ENCODE data around the gene RET.

RET gene

DNA sequence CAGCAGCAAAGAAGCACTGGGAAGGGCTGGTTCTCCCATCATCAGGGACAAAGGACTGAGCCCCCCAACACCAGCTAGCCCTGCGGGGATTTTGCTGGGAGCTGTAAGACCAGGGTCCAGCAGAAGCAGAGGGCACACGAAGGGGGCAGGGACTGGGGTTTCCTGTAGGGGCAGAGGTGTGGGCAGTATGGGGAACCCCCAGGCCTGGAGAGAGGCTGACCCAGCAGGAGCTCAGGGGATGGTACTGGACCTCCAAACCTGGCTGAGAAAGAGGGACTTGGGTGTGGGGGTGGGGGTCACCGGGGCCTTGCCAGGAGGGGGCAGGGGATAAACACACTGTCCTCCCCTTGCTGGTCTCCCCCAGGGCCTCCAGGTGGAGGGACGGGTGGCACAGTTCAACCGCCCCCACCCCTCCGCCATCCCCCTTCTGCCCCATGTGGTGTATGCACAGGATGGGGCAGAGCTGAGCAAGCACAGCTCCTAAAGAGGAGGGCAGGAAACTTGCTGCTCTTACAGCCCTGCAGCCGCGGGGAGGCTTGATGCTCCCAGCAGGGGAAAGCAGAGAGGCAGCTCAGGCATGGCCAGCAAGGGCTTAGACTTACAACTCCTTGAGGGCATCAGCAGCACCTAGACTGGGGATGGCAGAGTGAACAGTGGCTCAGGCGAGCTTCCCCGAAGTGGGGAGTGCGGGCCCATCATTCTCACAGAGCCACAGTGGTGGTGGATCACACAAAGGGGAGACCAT lies 12.4 kb upstream of the RET start:
- no peak for DNase-seq

DNA sequence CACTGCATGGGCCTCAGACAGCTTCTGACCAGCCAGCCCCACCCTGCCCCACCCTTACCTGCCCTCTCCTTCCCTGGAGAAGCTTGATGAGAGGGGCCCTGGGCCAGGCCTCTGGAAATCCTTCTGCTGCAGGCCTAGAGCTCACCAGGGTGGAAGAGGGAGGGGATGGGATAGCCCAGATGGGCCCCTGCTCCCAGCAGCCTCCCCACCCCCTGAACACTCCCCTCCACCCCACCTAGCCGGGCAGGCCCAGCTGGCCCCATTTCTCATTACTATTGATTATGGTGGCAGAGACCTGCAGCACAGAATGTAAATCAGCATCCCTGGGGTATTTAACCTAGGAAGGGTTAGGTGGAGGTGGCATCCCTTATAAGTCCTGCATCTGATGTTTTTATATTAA lies 11.6 kb upstream of the RET start:
- DNase-seq, result no peak

DNA sequence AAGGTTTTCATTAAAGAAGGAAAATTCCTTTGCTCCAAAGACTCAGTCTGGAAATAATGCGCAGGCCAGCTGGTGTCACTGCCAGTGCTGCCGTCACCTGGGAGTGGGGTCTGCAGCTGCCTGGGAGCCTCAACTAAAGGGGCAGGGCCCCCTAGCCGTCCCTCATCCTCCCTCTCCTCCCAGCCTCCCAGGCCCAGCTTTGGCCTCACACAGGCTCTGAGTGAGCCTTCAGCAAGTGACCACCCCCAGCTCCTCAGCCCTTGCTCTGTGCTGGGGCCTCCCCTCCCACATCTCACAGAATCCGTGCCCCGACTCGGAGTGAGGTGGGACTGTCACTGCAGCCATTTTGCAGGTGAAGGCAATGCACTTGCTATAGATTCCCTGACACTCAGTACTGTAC lies 11.1 kb upstream of the RET start:
- DNase-seq, result no peak

DNA sequence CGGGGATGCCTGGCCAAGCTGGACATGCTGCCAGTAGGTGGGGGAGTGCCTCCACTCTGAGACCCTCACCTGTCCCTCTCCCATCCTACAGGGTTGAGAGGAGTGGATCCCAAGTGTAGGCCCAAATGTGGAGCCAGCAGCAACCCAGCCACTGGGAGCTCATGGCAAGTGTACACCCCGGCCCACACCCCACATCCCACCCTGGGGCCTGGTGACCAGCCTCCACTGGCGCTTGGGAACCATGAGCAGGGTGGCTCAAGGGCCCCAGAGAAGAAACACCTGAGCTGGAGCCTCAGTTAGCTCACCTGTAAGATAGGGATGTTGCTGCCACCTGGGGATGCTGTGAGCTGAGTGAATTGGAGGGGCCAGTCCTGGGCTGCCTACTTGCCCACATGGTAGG lies 10.4 kb upstream of the RET start:
- no peak for DNase-seq

DNA sequence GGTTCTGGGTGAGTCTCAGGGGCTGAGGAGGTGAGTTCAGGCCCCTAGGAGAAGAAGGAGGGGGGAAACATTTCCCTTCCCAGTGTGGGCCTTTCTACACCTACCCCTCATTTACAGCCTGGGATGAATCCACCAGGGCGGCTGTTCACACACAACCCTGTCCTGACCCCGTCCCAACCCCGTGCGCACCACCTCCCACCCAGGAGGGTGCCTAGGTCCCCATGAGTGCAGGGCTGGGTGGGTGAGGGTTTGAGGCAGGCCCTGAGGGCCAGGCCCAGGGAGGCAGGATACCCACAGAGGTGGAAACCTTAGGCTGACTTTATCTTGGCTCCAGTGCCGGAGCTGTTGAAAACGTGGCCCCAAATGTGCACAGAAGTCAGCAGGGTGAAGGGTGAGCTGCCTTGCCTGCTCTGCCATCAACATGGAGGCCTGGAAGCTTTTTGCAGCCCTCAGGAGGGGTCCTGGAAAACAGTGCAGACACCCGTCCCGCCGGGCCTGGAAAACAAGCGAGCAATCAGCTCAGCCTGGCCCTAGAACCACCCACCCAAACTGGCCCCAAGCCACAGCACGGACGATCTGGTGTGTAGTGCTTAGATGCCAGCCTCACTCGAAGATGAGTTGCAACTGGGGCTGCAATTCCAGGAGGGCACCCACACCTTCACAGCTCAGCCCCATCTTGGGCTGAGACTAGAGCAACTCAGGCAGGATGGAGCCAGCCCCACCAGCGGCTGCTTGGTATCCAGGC lies 9.3 kb upstream of the RET start:
- DNase-seq, result no peak

DNA sequence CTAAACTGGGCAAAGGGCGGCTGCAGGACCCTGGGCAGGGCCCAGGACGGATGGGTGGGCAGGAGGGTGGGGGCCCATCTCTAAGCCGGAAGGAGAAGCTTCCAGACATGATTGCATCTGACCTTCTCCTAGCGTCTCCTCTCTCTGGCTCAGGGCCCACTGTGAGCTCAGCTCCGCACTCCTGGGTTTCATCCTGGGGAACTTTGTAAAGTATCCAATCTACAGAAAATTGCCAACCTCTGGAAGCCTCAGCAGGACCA lies 8.8 kb upstream of the RET start:
- no peak for DNase-seq

DNA sequence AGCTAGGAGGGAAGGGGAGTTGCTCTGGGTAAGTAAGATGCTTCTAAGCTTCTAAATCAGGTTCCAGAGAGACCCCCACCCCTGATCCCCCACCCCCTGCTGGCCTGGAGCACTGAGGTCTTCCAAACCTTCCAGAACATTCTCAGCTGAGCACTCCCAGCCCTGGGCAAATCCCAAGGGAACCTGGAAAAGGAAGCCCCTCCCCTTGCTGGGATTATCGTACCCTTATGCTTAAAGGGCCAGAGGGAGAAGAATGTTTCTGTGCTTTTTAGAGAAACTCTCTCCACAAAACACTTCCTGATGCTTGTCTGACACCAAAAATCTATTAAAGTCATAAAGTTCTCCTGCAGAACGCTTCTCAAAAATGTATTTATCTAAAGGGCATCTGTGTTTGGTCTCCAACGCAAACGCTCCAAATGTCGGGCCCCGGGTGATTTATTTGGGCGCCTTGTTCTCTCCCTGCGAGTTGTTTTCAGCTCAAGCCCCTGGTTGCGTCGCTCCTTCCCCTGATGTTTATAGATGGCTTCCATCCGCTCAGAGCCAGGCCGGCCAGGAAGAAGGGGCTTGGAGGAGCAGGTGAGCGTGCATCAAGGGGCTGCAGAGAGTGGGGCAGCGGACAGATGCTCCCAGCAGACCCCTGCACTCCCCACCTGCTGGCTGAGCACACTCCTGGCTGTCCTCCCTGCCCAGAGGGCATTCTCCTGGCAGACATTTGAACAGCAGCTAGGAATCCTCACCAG lies 8.2 kb upstream of the RET start:
- DNase-seq, result no peak

DNA sequence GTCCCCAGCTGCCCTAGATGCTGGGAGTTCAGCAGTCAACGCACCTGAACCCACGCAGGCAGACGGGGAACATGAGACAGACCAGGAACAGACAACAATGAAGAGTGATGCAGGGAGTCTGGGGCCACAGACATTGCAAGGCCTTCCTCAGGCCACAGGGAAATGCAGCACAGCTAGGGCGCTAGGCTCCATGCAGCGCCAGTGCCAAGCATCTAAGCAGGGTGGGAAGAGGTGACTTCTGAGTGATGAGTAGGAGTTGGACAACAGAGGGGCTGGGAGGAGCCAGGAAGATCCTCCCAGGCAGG lies 7.7 kb upstream of the RET start:
- no peak for DNase-seq

DNA sequence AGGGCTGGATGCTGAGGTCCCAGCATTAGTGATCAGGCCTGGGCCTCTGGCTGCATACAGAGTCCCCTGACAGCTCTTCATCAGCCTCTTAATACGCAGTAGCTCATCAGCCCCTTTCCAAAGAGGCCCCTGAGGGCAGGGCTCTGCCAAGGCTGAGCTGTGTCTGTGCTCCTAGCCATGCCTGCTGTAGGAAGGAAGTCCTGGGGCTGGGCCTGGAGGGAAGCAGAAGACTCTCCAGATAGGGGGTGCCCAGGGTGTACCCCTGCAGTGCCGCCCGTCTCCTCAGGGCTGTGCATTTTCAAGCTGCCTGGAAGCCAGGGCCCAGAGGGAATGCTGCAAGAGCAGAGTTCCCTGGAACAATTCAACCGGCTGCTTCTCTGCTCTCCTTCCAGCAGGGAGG lies 7.3 kb upstream of the RET start:
- no peak for DNase-seq

DNA sequence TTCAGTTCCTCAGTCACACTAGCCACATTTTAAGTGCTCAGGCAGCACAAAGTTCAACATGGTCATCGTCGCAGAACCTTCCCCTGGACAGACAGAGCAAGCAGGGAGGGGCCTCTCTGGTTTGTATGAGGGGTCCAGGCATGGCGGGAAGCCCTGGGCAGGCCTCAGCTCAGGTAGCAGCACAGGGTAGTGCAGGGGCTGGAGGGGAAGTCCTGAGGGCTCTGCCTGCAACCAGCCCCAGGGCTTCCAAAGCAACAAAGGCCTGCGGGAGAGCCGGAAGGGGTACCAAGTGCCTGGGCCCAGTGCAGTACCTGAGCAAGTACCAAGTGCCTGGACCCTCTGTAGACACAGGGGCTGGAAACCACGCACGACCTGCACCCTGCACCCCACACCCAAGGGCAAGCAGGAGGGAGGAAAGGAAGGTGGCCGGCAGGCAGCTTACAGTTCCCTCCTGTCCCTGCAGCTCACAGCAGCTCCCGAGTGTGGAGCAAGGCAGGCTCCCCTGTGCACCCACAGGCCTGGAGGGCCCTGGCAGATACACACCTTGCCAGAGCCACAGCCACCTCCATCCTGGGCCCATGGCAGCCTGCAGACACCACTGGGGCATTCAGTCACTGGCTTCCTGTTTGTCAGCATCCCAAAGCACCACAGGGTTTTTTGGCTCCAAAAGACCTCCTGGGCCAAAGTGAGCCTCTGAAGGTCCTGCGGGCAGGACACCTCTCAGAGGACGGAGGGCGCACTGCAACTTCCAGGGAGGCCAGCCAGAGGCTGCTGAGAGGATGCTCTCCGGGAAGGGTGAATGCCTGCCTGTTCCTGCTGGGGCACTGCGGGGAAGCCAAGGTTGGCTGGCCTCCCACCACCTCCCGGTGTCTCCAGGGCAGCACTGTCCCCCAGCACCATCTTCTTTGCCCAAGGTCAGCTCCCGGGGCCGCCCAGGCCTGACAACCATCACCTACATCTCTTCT lies 6.5 kb upstream of the RET start:
- no peak for DNase-seq

DNA sequence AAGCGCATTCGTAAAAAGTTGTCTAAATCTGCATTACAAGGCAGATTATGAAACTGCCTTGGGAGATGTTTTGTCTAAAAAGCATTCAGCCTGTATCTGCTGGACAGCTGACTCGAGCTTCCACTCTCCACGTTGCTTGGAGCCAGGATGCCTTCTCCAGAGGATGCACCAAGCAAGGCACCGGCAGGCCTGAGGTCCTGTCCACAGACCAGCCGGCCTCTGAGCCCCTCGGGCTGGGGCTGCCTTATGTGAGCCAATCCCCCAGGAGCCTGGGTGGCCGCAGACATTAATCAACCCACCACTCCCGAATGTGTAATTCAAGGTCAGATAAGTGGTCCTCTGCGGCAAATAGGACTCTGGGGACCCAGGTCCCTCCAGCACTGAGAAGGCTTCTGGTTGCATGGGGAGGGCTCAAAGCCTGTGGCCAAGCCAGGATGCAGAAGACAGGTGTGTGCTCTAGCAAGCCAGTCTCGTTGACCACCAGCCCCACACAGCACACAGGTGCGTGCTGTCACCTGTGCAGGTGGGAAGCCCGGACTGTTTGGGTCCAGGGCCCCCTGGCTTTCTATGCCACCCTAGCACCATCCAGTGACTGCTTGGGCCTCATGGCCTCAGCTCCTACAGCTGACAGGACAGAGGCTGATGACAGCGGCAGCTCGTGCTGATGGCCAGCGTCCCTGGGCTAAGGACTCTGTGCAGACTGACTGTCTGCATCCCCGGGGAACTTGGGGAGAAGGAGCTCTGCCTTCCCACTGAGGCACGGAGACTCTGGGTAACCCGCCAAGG lies 4.8 kb upstream of the RET start:
- DNase-seq, result no peak

DNA sequence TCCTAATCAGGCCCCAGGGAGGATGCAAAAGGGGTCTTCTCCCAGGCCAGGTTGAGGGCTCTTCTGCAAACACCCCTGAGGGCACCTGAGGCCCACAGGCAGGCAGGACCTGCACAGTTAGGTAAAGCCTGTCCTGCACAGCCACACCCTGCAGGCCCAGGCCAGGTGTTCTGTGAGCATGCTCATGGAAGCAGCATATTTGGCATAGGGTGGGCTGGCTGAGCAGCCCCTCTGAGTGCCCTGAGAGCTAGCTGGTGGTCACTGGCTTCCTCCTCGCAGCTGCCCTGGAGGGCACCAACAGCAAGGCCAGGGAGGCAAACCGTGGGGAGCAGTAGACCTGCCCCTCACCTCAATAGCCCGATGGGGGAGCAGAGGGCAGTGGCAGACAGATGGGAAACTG lies 3.7 kb upstream of the RET start:
- DNase-seq, result no peak

DNA sequence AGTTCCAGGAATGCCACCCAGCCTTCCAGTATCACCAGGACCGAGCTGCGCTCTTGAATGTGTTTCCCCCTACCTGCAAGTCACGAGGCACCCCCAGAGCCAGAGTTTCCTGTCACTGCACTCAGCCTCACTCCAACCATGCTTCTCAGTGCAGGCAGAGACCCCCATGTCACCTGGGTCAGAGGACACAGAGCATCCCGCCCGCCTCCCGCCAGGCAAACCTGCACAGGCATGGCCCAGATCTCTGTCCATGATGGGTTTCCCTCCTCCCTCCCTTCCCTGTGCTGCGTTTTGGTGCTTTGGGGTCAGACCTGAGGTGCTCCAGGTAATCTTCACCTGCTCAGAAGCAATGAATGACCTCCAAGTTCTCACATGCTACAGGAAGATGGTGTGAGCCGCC lies 3.1 kb upstream of the RET start:
- no peak for DNase-seq

DNA sequence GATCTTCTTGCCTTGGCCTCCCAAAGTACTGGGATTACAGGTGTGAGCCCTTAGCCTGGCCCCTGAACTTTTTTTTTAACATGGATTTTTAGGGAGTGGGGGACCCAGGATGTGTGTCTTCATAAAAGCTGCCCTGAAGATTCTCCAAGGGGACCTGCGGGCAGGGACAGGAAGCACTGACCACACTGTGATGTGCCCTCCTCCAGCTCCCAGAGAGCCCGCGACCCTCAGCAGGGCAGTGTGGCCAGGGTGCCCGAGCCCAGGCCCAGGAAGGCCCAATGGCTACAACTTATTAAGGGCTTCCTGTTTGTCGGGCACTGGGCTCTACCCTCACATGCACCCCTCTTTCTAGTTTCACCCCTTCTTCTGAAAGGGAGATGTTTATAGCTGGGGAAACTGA lies 2.5 kb upstream of the RET start:
- DNase-seq, result no peak

DNA sequence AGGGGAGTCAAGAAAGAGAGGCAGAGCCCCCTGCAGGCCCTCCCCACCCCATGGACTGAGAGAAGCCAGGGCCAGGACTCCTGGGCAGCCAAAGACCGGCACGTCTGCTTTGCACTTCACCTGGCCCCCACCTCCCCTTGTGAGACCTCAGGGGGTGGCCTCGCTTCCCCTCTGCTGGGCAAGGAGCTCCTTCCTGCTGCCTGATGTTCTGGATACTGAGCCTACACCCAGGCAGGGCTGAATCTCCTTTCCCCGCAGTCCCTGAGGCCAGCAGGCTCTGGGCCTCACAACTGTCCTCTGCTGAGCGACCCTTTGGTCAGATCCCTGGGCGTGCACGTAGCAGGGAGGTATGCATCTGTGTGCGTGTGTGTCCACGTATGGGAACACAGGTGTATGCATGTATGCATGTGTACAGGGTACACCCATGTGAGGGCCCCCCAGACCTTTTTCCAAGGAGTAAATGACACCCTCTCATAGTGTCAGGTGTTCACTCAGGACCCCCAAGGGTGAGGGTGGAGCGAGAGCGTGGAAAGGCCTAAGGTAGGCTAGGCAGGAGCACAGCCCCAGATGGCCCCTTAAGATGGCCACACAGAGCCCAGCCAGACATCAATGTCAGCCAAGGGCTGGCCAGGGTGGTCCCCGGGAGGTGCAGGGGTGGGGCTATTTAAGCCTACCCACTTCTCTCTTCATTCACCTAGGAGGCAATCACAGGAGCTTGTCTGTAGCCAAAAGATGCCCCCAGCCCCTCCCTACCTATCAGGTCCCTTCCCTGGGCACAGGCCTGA lies 1.9 kb upstream of the RET start:
- DNase-seq, result no peak

DNA sequence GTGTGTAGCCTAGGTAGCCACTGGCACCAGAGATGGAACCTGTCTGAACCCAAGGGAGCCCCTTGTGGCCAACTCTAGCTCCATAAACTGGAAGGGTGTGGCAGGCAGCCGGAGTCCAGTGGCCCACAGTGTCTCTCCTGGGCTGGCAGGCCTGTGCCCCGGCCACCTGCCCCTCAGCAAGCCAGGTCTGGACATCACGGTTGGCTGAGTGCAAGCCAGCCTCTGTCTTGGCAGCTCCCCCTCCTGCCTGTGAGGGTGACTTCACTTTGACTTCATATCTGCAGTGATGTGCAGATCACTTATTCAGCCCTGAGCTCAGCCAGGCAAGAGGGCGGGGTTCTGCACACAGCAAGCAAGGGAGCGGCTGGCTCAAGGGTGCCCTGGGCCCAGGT lies 1.3 kb upstream of the RET start:
- DNase-seq, result no peak

DNA sequence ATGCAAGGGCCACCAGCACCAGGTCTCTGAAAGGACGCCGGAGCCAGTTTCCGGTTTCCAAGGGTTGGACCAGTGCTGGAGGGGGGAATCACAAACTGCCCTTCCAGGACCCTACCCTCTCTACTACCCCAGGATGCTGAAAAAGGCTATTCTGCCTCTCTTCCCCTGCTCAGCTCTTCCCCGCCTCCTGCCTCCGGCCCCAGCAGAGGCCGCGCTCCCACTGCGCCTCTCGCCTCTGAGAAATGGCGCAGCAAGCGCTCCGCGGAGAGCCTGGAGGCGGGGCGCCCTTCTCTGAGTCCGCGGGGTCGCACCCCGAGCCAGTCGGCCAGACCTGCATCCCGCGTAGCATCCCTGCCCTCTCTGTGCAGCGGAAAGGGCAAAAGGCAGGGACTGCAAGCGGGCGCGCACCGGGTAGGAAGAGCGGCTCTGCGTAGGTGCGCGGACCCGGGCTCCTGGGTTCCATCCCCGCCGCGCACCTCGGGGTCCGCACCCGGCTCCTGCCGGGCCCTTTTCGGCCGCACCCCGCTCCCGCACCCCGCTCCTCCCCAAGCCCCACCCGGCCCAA lies 476 bp upstream of the RET start:
- no peak for DNase-seq

DNA sequence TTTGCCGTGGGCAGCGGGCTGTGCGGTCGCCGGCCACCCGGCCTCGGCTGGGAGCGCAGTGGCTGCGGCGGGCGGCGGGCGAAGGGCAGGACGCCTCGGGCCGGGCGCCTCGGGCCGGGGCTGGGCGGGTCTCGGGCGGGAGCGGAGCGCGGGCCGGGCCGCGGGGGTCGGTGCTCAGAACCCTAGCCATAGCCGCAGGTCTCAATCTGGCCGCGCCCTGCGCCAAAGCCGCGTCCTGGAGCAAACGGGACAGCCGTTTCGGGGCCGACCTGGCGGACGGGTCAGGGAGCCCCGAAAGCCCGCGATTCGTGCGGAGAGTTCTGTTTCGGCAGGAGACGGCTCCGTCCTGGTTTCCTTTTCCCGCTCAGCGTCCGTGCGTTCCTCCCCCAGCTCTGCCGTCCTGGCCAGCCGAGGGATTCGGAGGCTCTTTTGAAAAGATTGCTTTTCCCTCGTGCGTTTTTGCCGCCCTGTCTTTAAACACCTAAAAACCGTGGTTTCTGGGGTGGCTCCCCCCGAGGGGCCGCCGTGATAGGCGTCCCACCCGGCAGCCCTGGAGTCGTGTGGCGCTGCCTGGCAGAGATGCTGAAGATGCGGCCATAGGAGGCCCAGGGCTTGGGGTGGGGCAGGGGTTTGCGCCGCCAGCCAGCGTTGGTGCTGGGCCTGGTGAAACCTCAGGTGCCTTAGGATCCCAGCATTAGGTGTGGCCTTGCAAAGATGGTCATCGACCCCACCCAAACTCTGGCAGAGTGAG lies 727 bp downstream of the RET start:
- no peak for DNase-seq

DNA sequence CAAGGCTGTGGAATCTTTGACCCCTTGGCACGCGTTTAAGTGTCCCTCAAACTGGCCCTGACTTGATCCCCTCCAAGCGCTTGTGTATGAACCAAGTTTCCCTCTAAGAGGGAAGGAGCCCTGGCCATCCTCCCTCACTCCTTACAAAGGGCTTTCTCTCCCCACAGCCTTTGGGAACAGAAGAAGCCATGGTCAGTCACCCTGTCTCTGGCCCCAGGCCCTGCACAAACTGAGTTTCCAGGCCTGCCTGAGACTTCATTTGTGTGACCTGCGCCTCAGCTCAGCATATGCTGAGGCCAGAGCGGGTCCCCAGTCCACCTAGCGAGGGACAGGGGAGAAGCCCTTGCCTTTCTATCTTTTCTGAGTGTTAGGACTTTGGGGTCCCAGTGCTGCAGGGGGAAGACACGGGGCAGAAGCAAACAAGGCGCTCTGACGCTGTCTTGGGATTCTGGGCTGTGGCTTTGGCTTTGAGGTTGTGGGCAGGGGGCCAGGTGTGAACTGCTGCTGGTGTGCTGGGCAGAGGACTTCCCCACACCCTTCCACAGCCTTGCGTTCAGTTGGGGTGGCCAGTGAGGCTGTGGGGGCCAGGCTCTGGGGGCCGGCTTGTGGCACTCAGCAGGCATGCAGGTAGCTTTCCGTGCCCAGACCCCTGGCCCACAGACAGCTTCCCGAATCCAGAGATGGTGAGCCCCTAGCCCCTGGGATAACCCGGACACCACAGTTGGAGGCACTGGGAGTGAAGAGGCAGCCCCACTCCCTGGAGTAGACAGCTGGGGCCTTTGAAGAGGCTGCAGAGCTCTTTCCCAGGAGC lies 1.5 kb downstream of the RET start:
- DNase-seq, result no peak

DNA sequence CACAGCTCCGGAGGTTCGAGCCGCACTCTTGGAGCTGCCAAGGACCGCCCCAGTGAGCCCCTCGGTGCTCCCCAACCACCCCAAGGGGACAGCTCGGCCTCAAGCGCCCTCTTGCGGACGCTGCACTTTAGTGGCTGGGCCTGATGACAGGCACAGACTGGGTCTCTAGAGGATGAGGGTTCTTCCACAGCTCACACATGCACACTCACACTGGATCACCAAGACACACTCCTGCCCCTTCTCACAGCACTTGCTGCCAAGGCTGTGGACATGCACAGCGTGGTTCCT lies 2.1 kb downstream of the RET start:
- no peak for DNase-seq
